Renal pelvis (tissue), 12 donors: ENCODE data around the gene ELOVL5. TPM values are rescaled to one million over a fixed set of nuclear protein-coding genes. Genes with fewer than 3 reads are reported as not detected.
"Not testable (repeated sequence)": the region's sequence is repeated elsewhere in the genome, so short reads cannot be mapped to it uniquely, and the experiment has no call there.

Experiments used
- DNase-seq: peaks from one replicate; pipeline ENCODE4 v3.0.0-alpha.2; 2013
- long read RNA-seq, 16 experiments: transcript quantifications; one replicate each; lab custom pipeline, GENCODE V29; 2026
- polyA plus RNA-seq, 3 donors: library from polyadenylated mRNA; unstranded; fragments of 120-200 nt; gene quantifications; one replicate each; pipeline ENCODE4 v1.2.1, GENCODE V29; 2013; ENCODE audit not compliant: insufficient read length in 3 of 3

The ELOVL5 gene, protein sequence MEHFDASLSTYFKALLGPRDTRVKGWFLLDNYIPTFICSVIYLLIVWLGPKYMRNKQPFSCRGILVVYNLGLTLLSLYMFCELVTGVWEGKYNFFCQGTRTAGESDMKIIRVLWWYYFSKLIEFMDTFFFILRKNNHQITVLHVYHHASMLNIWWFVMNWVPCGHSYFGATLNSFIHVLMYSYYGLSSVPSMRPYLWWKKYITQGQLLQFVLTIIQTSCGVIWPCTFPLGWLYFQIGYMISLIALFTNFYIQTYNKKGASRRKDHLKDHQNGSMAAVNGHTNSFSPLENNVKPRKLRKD
- 10 to 100 TPM; 70.7 to 81.0 (median 76.6) TPM for polyA plus RNA-seq
- long read RNA-seq, donor 1, transcript ELOVL5-201 (8 exons, 2,827 nt), result major isoform, 17 of 18 reads
- long read RNA-seq, donor 1, partial matches to known transcripts, result 0 of 18 reads
- long read RNA-seq, donor 1, other reads (novel, unspliced or antisense), result 0 of 18 reads
- long read RNA-seq, donor 2, transcript ELOVL5-201 (8 exons, 2,827 nt), result major isoform, 22 of 32 reads
- long read RNA-seq, donor 2, partial matches to known transcripts, result 9 of 32 reads
- long read RNA-seq, donor 2, other reads (novel, unspliced or antisense), result 0 of 32 reads
- long read RNA-seq, donor 3, transcript ELOVL5-201 (8 exons, 2,827 nt), result major isoform, 17 of 19 reads
- long read RNA-seq, donor 3, partial matches to known transcripts, result 0 of 19 reads
- long read RNA-seq, donor 3, other reads (novel, unspliced or antisense), result 0 of 19 reads
- long read RNA-seq, donor 4, transcript ELOVL5-201 (8 exons, 2,827 nt), result major isoform, 11 of 20 reads
- long read RNA-seq, donor 4, partial matches to known transcripts, result 7 of 20 reads
- long read RNA-seq, donor 4, other reads (novel, unspliced or antisense), result 0 of 20 reads
- long read RNA-seq, donor 5, transcript ELOVL5-201 (8 exons, 2,827 nt), result major isoform, 8 of 14 reads
- long read RNA-seq, donor 5, partial matches to known transcripts, result 5 of 14 reads
- long read RNA-seq, donor 5, other reads (novel, unspliced or antisense), result 0 of 14 reads
- long read RNA-seq, donor 6, transcript ELOVL5-201 (8 exons, 2,827 nt), result major isoform, 22 of 22 reads
- long read RNA-seq, donor 6, partial matches to known transcripts, result 0 of 22 reads
- long read RNA-seq, donor 6, other reads (novel, unspliced or antisense), result 0 of 22 reads
- long read RNA-seq, donor 7, transcript ELOVL5-201 (8 exons, 2,827 nt), result major isoform, 18 of 27 reads
- long read RNA-seq, donor 7, partial matches to known transcripts, result 6 of 27 reads
- long read RNA-seq, donor 7, other reads (novel, unspliced or antisense), result 0 of 27 reads
- long read RNA-seq, donor 8, transcript ELOVL5-201 (8 exons, 2,827 nt), result major isoform, 15 of 15 reads
- long read RNA-seq, donor 8, partial matches to known transcripts, result 0 of 15 reads
- long read RNA-seq, donor 8, other reads (novel, unspliced or antisense), result 0 of 15 reads
- long read RNA-seq, donor 9, transcript ELOVL5-201 (8 exons, 2,827 nt), result major isoform, 27 of 34 reads
- long read RNA-seq, donor 9, partial matches to known transcripts, result 5 of 34 reads
- long read RNA-seq, donor 9, other reads (novel, unspliced or antisense), result 0 of 34 reads
- long read RNA-seq, donor 10, transcript ELOVL5-201 (8 exons, 2,827 nt), result major isoform, 20 of 27 reads
- long read RNA-seq, donor 10, partial matches to known transcripts, result 5 of 27 reads
- long read RNA-seq, donor 10, other reads (novel, unspliced or antisense), result 0 of 27 reads
- long read RNA-seq, donor 11, transcript ELOVL5-201 (8 exons, 2,827 nt), result major isoform, 8 of 8 reads
- long read RNA-seq, donor 11, partial matches to known transcripts, result 0 of 8 reads
- long read RNA-seq, donor 11, other reads (novel, unspliced or antisense), result 0 of 8 reads
- long read RNA-seq, donor 12, transcript ELOVL5-201 (8 exons, 2,827 nt), result major isoform, 29 of 42 reads
- long read RNA-seq, donor 12, partial matches to known transcripts, result 10 of 42 reads
- long read RNA-seq, donor 12, other reads (novel, unspliced or antisense), result 0 of 42 reads
- long read RNA-seq, donor 13, transcript ELOVL5-201 (8 exons, 2,827 nt), result major isoform, 8 of 11 reads
- long read RNA-seq, donor 13, partial matches to known transcripts, result 0 of 11 reads
- long read RNA-seq, donor 13, other reads (novel, unspliced or antisense), result 0 of 11 reads
- long read RNA-seq, donor 14, transcript ELOVL5-201 (8 exons, 2,827 nt), result major isoform, 24 of 35 reads
- long read RNA-seq, donor 14, partial matches to known transcripts, result 5 of 35 reads
- long read RNA-seq, donor 14, other reads (novel, unspliced or antisense), result 0 of 35 reads
- long read RNA-seq, donor 15, transcript ELOVL5-201 (8 exons, 2,827 nt), result major isoform, 17 of 19 reads
- long read RNA-seq, donor 15, partial matches to known transcripts, result 0 of 19 reads
- long read RNA-seq, donor 15, other reads (novel, unspliced or antisense), result 0 of 19 reads
- long read RNA-seq, donor 16, transcript ELOVL5-201 (8 exons, 2,827 nt), result major isoform, 19 of 20 reads
- long read RNA-seq, donor 16, partial matches to known transcripts, result 0 of 20 reads
- long read RNA-seq, donor 16, other reads (novel, unspliced or antisense), result 0 of 20 reads

DNA sequence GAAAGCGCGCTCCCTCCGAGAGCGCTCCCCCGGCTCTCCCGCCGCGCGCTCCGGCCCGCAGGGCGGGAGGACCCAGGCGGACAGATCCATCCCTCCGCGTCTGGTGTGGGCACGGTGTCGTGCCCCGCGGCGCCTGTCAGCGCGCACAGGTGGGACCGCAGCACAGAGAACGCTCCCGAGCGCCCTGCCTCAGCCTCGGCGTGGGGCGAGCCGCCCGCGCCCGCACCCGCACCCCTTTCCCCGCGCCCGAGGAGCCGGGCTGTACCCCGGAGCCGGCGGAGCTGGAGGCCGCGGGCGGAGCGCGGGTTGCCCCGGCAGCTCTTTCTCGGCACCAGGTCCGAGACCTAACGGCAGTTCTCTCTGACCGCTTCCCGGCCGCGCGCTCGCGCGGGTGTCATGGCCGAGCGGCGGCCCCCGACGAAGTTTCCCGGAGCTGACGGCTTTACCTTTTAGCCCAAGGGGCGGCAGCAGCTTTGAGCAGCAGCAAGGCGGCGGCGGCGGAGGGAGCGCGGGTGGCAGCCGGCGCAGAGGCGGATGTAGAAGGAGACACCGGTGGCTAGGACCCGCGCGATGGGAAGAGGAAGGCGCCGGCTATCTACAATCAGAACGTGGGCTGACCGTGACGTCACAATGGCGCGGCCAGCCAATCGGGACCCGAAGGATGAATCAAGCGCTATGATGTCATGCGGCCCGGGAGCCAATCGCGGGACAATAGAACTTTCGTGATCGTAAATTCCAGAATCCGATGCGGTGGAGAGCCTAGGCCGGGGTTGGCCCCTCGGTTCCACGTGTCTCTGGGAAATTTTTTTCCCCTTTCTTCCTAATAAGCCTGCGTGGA lies at the start of gene ELOVL5:
Gene ELOVL5 (minus strand): TSS at position 580 of the 838 bp plus-strand sequence. CDS start 53,251 bp downstream, outside the sequence.
- peak; percentile 98 for DNase-seq

DNA sequence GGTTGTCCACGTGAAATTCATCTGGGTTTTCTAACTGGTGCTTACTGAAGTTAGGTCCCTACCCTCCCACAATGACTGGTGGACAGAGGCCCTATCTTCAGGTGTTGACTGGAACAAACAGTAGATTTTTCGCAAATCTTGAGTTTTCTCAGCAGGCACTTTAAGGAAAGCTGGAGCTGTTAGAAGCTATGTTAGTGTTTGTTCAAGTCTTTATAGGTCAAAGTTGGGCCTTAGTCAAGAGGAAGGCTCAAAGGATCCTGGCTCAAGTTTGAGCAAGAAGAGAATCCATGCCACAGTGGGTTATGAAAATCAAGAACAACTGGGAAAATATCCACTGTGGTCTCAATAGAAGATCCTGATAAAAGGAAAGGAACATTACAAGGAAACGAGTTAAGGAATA lies 48.5 kb upstream of the ELOVL5 start:
- DNase-seq, result no peak

DNA sequence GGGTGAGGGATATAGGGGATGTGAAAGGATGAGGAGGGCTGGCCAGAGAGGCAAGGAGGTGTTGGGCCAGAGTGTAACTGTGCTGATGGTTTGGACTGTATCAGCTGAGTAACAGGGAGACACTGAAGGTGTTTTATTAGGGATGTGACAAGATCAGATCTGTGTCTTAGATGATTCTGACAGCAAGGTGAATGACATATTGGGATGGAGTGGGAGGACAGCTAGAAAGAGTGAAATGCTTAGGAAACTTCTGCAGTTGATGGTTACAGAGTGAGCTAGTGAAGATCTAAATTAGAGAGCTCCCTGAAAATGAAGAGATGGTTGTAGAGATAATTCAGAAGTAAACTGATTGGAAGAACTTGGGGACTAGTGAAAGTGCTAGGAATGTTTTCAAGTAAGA lies 47.2 kb upstream of the ELOVL5 start:
- DNase-seq, result no peak

DNA sequence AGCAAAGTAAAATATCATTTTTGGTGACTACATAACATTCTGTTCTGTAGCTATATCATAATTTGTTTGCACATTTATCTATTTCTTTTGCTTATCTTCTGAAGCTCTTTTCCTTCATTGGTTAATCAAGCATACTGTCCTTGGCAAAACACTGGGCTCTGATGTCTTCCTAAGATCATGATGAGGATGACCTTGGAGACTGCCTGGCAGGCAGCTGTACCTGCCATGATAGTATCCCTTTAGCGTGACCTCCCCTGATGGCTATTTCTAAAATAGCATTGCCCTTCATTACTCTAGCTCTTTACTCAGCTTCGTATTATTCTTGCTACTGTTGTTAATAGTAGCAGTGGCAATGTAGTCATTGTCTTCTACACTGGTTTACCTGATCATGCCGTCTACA lies 46.0 kb upstream of the ELOVL5 start:
- DNase-seq, result no peak

DNA sequence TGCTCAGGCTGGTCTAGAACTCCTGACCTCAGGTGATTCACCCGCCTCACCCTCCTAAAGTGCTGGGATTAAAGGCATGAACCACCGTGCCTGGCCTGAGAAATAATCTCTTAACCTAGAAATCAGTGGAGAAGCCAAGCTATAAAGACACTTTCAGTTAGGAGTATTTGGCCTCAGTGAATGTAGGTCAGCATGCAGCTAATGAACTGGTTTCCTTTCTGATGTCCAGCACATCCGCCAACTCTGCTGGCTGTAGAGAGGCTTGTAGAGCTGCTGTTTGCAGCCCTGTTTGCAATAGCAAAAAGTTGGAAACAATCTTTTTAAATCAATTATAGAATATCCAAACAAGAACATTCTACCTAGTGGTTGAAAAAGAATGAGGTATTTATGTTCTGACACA lies 42.4 kb upstream of the ELOVL5 start:
- no peak for DNase-seq

DNA sequence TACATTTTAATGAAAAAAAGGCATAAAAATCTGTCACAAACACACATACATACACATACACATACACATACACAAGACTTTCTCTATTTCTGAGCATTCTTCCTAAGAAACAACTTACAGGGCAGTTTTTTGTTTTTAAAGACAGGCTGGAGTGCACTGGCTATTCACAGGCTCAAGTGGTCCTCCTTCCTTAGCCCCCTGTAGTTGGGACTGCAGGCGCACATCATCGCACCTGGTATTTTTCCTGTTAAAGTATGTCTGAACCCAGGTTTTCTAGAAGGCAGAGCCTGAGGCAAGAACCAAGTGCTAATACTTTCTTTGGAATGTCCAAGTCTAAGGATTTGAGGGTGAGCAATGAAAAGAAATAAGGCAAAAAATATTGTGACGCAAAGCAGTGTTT lies 41.3 kb upstream of the ELOVL5 start:
- DNase-seq, result no peak

DNA sequence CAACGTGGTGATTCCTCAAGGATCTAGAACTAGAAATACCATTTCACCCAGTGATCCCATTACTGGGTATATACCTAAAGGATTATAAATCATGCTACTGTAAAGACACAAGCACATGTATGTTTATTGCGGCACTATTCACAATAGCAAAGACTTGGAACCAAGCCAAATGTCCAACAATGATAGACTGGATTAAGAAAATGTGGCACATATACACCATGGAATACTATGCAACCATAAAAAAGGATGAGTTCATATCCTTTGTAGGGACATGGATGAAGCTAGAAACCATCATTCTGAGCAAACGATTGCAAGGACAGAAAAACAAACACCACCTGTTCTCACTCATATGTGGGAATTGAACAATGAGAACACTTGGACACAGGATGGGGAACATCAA lies 39.9 kb upstream of the ELOVL5 start:
- not testable (repeated sequence) for DNase-seq

DNA sequence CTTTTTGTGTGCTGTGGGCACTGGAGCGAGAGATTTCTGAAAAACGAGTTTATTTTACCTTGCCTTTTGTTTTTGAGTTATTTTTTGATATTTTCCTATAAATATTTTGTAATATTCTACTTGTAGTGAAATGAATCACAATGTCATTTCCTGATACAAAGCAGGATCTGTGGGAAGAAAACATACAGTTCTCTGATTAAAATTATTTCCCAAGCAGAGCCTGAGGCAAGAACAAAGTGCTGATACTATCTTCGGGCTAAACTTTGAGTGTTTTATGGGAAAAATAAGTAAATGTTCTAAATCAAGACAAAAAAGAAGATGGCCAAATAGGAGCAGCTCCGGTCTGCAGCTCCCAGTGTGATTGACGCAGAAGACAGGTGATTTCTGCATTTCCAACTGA lies 33.7 kb upstream of the ELOVL5 start:
- no peak for DNase-seq

DNA sequence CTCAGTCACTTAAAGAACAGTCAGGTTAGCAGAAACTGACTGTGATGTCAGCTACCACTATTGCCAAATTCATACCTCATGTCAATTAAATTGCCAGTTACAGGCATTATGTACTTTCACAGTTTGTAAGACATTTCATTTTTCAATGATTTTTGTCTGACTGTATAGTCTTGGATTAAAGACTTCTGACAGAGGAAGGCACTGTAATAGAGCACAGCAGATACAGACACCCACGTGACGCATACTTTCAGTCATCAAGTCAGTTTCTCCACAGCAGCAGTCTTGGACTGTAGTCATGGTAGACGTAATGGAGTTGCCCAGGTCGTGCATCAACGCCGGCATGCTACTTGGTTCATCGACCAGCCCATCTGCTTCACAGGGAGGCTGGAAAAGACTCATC lies 29.5 kb upstream of the ELOVL5 start:
- DNase-seq, result no peak

DNA sequence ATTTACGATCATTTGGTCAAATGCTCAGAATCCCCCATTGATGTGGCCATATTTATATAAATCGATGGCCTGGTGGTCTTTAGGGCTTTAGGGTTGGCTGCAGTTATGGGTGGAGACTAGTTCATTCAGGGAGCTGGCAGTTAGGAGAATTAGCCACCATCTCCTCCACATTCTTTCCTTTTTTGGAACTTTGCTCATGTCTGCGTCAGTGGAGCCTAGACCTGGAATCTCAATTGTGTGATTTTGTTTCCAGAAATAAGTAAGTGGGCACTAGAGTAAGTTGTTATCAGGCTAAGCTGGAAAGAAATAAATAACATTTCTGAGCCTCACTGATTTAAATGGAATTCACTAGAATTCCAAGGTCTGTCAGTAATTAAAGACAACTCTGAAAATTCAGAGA lies 29.0 kb upstream of the ELOVL5 start:
- no peak for DNase-seq

DNA sequence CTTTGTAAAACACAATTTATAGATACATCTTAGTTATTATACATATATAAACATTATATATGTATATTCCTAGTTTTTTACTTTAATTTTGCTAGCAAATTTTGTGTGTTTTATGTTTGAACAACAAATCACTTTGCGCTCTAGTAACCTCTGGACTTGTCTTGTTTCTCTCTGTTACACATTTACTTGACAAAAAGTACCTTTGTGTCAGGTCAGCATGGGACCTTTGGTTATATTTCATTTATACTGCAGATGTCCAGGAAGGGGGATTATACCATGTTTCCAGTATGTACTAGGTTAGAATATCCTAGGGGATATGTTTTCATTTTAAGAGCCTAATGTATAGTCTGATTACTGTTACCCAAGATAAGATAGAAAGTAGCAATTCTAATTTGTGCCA lies 28.5 kb upstream of the ELOVL5 start:
- DNase-seq, result no peak

DNA sequence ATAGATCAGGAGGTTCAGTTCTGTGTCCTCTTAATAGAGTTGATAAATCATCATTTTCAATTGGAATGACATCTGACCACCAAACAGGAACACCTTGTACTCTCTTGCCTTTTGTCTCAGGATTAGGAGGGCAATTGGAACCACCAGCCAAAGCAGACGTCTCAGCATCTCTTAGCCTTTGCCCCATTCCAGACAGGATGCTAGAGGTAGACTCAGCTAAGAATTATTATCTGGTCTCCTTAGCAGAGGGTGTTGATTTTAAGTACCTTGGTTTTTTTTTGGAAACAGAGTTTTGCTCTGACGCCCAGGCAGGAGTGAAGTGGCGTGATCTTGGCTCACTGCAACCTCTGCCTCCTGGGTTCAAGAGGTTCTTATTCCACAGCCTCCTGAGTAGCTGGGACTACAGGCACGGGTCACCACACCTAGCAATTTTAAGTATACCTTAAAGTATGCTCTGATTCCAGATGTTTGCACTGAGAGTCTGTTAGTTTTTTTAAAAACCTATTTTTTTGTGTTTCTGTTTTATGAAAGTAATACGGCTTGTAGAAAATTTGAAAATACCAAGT lies 28.0 kb upstream of the ELOVL5 start:
- no peak for DNase-seq

DNA sequence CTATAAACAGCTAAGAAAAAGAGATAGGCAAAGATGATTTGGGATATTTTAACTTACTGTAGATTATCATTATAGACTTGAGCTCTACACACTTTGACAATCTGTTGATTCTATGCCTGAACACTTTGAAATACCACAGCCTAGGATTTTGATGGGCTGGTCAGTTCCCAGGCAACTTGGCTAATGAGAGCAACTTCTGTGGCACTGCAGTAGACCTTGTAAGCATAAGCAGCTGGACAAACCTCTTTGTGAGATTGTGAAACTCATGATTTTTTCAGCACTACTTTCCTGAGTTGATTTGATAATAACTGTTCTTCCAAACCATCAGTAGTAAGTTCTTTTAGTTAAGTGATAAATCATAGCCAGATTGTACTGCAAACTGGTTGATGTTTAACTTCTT lies 27.1 kb upstream of the ELOVL5 start:
- DNase-seq, result no peak

DNA sequence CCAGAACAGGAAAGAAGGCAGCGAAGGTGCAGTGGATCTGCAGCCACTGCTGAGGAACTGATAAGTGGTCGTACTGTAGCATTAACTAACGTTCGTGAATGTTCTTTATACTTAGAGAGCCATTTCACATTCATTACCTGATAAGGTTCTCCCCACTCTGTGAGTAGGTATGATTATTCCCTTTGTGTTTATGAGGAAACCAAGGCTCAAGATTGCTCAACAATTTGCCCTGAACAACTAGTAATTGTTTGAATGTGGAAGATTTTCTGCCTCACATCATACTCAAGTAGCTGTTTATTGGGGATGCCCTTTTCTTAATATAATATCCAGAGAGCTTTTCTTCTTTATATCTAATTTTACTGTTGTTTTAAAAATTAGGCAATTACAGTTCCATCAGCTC lies 24.9 kb upstream of the ELOVL5 start:
- no peak for DNase-seq

DNA sequence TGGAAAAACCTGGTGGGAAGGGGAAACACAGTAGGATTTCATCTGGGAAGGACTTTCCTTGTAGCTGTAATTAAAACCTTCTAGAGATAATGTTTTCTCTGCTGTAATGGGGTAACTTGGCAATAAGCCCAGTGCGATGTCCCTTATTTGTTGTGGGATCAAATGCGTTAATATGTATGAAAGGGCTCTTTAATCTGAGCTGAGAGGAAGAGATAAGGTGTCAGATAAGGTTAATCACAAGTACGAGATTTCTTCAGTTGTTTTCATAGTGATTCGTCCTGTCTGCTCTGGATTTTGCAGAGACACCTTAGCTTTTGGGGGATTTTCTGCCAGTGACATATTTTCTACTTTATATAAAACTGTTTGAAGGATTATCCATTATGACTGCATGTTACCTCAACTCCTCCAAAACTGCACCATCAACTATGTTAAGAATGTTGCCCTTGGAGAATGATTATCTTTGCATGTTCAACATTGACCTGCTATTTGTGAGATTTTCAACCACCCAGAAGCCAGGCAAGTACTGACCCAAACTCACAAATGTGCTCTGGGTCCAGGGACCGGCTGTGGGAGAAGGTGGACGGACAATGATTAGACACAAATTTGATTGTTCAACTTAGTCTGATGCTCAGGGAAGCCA lies 21.2 kb upstream of the ELOVL5 start:
- DNase-seq, result no peak

DNA sequence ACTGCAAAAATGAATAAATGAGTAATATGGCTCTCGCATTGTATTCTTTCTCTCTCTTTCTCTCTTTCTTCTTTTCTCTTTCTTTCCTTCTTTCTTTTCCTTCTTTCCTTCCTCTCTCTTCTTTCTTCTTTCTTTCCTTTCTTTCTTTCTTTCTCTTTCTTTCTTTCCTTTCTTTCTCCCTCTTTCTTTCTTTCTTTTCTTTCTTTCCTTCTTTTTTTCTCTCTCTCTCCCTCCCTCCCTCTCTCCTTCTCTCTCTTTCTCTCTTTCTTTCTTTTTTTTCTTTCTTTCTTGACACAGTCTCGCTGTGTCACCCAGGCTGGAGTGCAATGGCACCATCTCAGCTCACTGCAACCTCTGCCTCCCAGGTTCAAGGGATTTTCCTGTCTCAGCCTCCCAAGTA lies 20.3 kb upstream of the ELOVL5 start:
- no peak for DNase-seq

DNA sequence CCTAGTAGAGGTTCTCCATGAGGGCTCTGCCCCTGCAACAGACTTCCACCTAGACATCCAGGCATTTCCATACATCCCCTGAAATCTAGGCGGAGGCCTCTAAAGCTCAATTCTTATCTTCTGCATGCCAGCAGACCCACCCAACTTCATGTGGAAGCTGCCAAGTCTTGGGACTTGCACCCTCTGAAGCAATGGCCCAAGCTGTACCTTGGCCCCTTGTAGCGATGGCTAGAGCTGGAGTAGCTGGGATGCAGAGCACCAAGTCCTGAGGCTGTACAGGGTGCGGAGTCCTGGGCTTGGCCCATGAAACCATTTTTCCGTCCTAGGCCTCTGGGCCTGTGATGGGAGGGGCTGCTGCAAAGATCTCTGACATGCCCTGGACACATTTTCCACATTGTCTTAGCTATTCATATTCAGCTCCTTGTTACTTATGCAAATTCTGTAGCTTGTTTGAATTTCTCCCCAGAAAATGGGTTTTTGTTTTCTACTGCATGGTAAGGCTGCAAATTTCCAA lies 17.4 kb upstream of the ELOVL5 start:
- no peak for DNase-seq
